H1 (cell line): Measurements from ENCODE around the gene KCNA2. TPM values are rescaled to one million over a fixed set of nuclear protein-coding genes. Genes with fewer than 3 reads are reported as not detected.

Experiments used
- CTCF ChIA-PET: fragments of 300-600 bp; sonication (Branson Sonifier 250); formaldehyde crosslinking; loops from one replicate; lab custom pipeline; 2021; ENCODE audit not compliant: partially characterized antibody; lab: Charles Lee
- POLR2A ChIA-PET: fragments of 300-600 bp; sonication (Branson Sonifier 250); formaldehyde crosslinking; loops from one replicate; lab custom pipeline; 2021; ENCODE audit warnings: inconsistent platforms; ENCODE audit not compliant: partially characterized antibody; lab: Charles Lee
- DNase-seq, 2 experiments: peaks; one replicate each; pipeline versions ENCODE4 v3.0.0 to v3.0.0-alpha.2; 2010 to 2022; ENCODE audit warnings: low spot score in 2 of 2, low read depth in 1 of 2, mixed read lengths in 1 of 2
- FAIRE-seq: peaks from 2 replicates; lab custom pipeline; 2011; peaks lifted over from hg19 to GRCh38; lab: Jason Lieb, UNC
- H2AFZ ChIP-seq: 2 replicates; pipeline ENCODE4 v1.8.1; 2012; ENCODE audit warnings: low read length, inconsistent platforms
- H2AK5ac ChIP-seq: 2 replicates; pipeline ENCODE4 v1.6.1; 2013; ENCODE audit warnings: low read depth, low read length
- H2BK120ac ChIP-seq: replicated peaks from 2 replicates; pipeline ENCODE3; 2013; ENCODE audit warnings: low read depth, low read length, inconsistent platforms
- H2BK12ac ChIP-seq: 2 replicates; pipeline ENCODE4 v1.6.1; 2013; ENCODE audit warnings: low read depth, low read length
- H2BK15ac ChIP-seq: 2 replicates; pipeline ENCODE4 v1.6.1; 2013; ENCODE audit warnings: low read length
- H2BK20ac ChIP-seq: 2 replicates; pipeline ENCODE4 v1.6.1; 2013; ENCODE audit warnings: low read length
- H2BK5ac ChIP-seq: 2 replicates; pipeline ENCODE4 v1.6.1; 2013; ENCODE audit warnings: low read depth, low read length
- H3K14ac ChIP-seq: 2 replicates; pipeline ENCODE4 v1.6.1; 2013; ENCODE audit warnings: inconsistent platforms; ENCODE audit not compliant: insufficient read length
- H3K18ac ChIP-seq: 2 replicates; pipeline ENCODE4 v1.6.1; 2013; ENCODE audit warnings: low read length; ENCODE audit errors: extremely low read depth
- H3K23ac ChIP-seq: 2 replicates; pipeline ENCODE4 v1.6.1; 2013; ENCODE audit warnings: inconsistent platforms; ENCODE audit not compliant: insufficient read length
- H3K23me2 ChIP-seq: 2 replicates; pipeline ENCODE4 v1.6.1; 2013; ENCODE audit warnings: low read depth, low read length
- H3K27ac ChIP-seq: 2 replicates; pipeline ENCODE4 v1.6.1; 2011; ENCODE audit warnings: low read depth, low read length, inconsistent platforms
- H3K27me3 ChIP-seq, 4 experiments: replicated peaks in 1 of 4; 1 replicate in 1 of 4; 2 replicates in 3 of 4; pipeline versions ENCODE4 v1.6.1 to v1.8.1; 2011 to 2013; ENCODE audit warnings: low read length in 3 of 4, mild to moderate bottlenecking in 3 of 4, inconsistent platforms in 2 of 4, mixed read lengths in 2 of 4, moderate library complexity in 1 of 4; ENCODE audit not compliant: control insufficient read depth in 3 of 4, insufficient read depth in 3 of 4; ENCODE audit errors: extremely low read depth in 1 of 4
- H3K36me3 ChIP-seq, 4 experiments: 2 replicates each; pipeline versions ENCODE4 v1.6.1 to v1.8.1; 2011 to 2013; ENCODE audit warnings: mild to moderate bottlenecking in 4 of 4, low read length in 3 of 4, moderate library complexity in 2 of 4, control low read depth in 1 of 4, inconsistent platforms in 1 of 4; ENCODE audit not compliant: insufficient read depth in 4 of 4, control insufficient read depth in 2 of 4
- H3K4ac ChIP-seq: replicated peaks from 2 replicates; pipeline ENCODE3; 2013; ENCODE audit warnings: low read length, low read depth, mixed read lengths, inconsistent platforms; ENCODE audit not compliant: insufficient read length
- H3K4me1 ChIP-seq, 4 experiments: replicated peaks in 1 of 4; 1 replicate in 1 of 4; 2 replicates in 3 of 4; pipeline versions ENCODE4 v1.6.1 to v1.8.1; 2011 to 2013; ENCODE audit warnings: low read length in 3 of 4, inconsistent platforms in 2 of 4, mixed read lengths in 1 of 4; ENCODE audit not compliant: insufficient read depth in 4 of 4, control insufficient read depth in 3 of 4
- H3K4me2 ChIP-seq, 2 experiments: 2 replicates each; pipeline versions ENCODE4 v1.6.1 to v1.8.1; 2011 to 2013; ENCODE audit warnings: low read depth in 2 of 2, low read length in 2 of 2, control low read depth in 1 of 2, inconsistent platforms in 1 of 2, mild to moderate bottlenecking in 1 of 2; ENCODE audit not compliant: insufficient read depth in 1 of 2
- H3K4me3 ChIP-seq, 4 experiments: fragments of 200-600, 300-600 bp in 1 of 4; sonication (generic), shearing (Covaris generic), sonication (Bioruptor Twin) in 1 of 4; 2 replicates each; pipeline versions ENCODE4 v1.5.1 to v1.8.1; 2011 to 2016; ENCODE audit warnings: low read length in 4 of 4, low read depth in 3 of 4, control low read depth in 2 of 4, inconsistent platforms in 2 of 4, mild to moderate bottlenecking in 2 of 4, mixed read lengths in 1 of 4, moderate library complexity in 1 of 4; ENCODE audit not compliant: insufficient read depth in 2 of 4; ENCODE audit errors: extremely low read depth in 1 of 4
- H3K56ac ChIP-seq: replicated peaks from 2 replicates; pipeline ENCODE3; 2013; ENCODE audit warnings: low read depth, mild to moderate bottlenecking, mixed read lengths, low read length, inconsistent platforms; ENCODE audit not compliant: insufficient read length
- H3K79me1 ChIP-seq: 2 replicates; pipeline ENCODE4 v1.6.1; 2013; ENCODE audit warnings: low read depth, low read length, control low read depth
- H3K79me2 ChIP-seq, 2 experiments: 2 replicates each; pipeline versions ENCODE4 v1.6.1 to v1.8.1; 2012 to 2013; ENCODE audit warnings: low read length in 2 of 2, mild to moderate bottlenecking in 2 of 2, inconsistent platforms in 1 of 2; ENCODE audit not compliant: insufficient read depth in 2 of 2, control insufficient read depth in 1 of 2
- H3K9ac ChIP-seq, 4 experiments: replicated peaks in 1 of 4; 1 replicate in 1 of 4; 2 replicates in 3 of 4; pipeline versions ENCODE4 v1.6.1 to v1.8.1; 2011 to 2013; ENCODE audit warnings: low read depth in 3 of 4, low read length in 3 of 4, control low read depth in 2 of 4, mild to moderate bottlenecking in 2 of 4, moderate library complexity in 2 of 4, inconsistent platforms in 1 of 4; ENCODE audit errors: extremely low read depth in 1 of 4
- H3K9me3 ChIP-seq, 2 experiments: 2 replicates each; pipeline versions ENCODE4 v1.6.1 to v1.8.1; 2012 to 2013; ENCODE audit warnings: mild to moderate bottlenecking in 2 of 2, moderate library complexity in 2 of 2, control low read depth in 1 of 2, inconsistent platforms in 1 of 2, low read depth in 1 of 2, low read length in 1 of 2, mixed read lengths in 1 of 2; ENCODE audit not compliant: insufficient read depth in 2 of 2
- H4K20me1 ChIP-seq, 2 experiments: replicated peaks in 1 of 2; 2 replicates each; pipeline versions ENCODE3 to v1.8.1; 2011 to 2013; ENCODE audit warnings: inconsistent platforms in 2 of 2, low read length in 2 of 2, mild to moderate bottlenecking in 1 of 2; ENCODE audit not compliant: insufficient read depth in 2 of 2, control insufficient read depth in 1 of 2
- H4K5ac ChIP-seq: 2 replicates; pipeline ENCODE4 v1.6.1; 2013; ENCODE audit warnings: low read length, low read depth, mixed read lengths, inconsistent platforms; ENCODE audit not compliant: insufficient read length
- H4K8ac ChIP-seq: 2 replicates; pipeline ENCODE4 v1.8.0; 2013; ENCODE audit warnings: mild to moderate bottlenecking, moderate library complexity, low read length, inconsistent platforms; ENCODE audit not compliant: insufficient read depth; ENCODE audit errors: extremely low read depth
- H4K91ac ChIP-seq: replicated peaks from 2 replicates; pipeline ENCODE3; 2013; ENCODE audit warnings: low read length, mixed read lengths, inconsistent platforms; ENCODE audit not compliant: insufficient read length
- HDAC2 ChIP-seq, 2 experiments: fragments of 300-600 bp in 1 of 2; sonication (generic) in 1 of 2; IDR thresholded peaks; 2 replicates each; pipeline ENCODE4 v1.6.1; 2011 to 2012; ENCODE audit warnings: low read depth in 2 of 2, low read length in 2 of 2, mild to moderate bottlenecking in 2 of 2, moderate library complexity in 2 of 2, borderline replicate concordance in 1 of 2, inconsistent platforms in 1 of 2
- MAFK ChIP-seq: IDR thresholded peaks from 2 replicates; pipeline ENCODE4 v1.6.1; 2012; ENCODE audit warnings: low read depth, mild to moderate bottlenecking, improper control_type of control experiment, low read length
- NANOG ChIP-seq: IDR thresholded peaks from 2 replicates; pipeline ENCODE4 v1.6.1; 2011; ENCODE audit warnings: low read length, low read depth, mild to moderate bottlenecking, inconsistent platforms; ENCODE audit not compliant: insufficient read depth, poor library complexity, severe bottlenecking
- SP2 ChIP-seq: IDR thresholded peaks from 2 replicates; pipeline ENCODE4 v1.6.1; 2012; ENCODE audit warnings: mild to moderate bottlenecking, low read length, inconsistent platforms
- TAF1 ChIP-seq: IDR thresholded peaks from 2 replicates; pipeline ENCODE4 v1.6.1; 2011; ENCODE audit warnings: mild to moderate bottlenecking, low read depth, low read length
- WGBS, 2 experiments: shearing (Covaris generic) in 1 of 2; methylation state at CpG; one replicate each; pipeline versions ENCODE4 v1.1.6 to v1.1.7; 2013 to 2015; ENCODE audit warnings: low lambda C conversion rate in 2 of 2, mixed read lengths in 2 of 2, inconsistent platforms in 1 of 2, low coverage in 1 of 2, missing lambda C conversion rate in 1 of 2; ENCODE audit not compliant: insufficient replicate concordance in 2 of 2, insufficient coverage in 1 of 2, insufficient read length in 1 of 2; ENCODE audit errors: extremely low coverage in 1 of 2, missing lambda C conversion rate in 1 of 2; 5-methylcytosine and 5-hydroxymethylcytosine counted together
- polyA plus RNA-seq, 7 experiments: library from polyadenylated mRNA; depleted of rRNA in 3 of 7; stranded (reverse) in 5 of 7; unstranded in 2 of 7; fragments of >200 nt in 5 of 7; fragments of 200-250 nt in 2 of 7; gene quantifications; 1 replicate in 5 of 7; 2 replicates in 1 of 7; 4 replicates in 1 of 7; pipeline versions ENCODE4 v1.2.1 to v1.2.3, GENCODE V29; 2011 to 2013; ENCODE audit warnings: missing spikeins in 2 of 7, mixed read lengths in 2 of 7
- total RNA-seq: library from RNA; stranded (reverse); fragmentation: NEBNext Ultra II Directional; extraction: Animal tissue kit (Norgen Biotek cat#: 25700); gene quantifications from 2 replicates; pipeline ENCODE4 v1.2.1, GENCODE V29; 2021

Gene KCNA2
- total and polyA plus RNA-seq, 2 of the 8 experiments (the other 6 are each of a cell fraction or from before 2014, with no cell fraction given) = 0.26 to 0.78 TPM

- H3K36me3 ChIP-seq = no peaks in the 10 kb centered on the region
- FAIRE-seq = no peak
- H3K23me2 ChIP-seq = no peaks in the 10 kb centered on the region
- POLR2A ChIA-PET = no interaction called here
- no peak overlapping the region for H4K5ac ChIP-seq
- H2AFZ ChIP-seq = no peak overlapping the region
- H4K20me1 ChIP-seq = no peaks in the 10 kb centered on the region
- H3K9ac ChIP-seq = no peak overlapping the region
- H3K18ac ChIP-seq = no peak overlapping the region
- no peak overlapping the region; the same call in 1 of the 2 replicates for H4K8ac ChIP-seq
- no peak overlapping the region for H3K27ac ChIP-seq
- no peak overlapping the region for H2BK20ac ChIP-seq
- DNase-seq = no peak
- no peak overlapping the region for H3K23ac ChIP-seq
- H3K79me1 ChIP-seq = no peaks in the 10 kb centered on the region
- H3K14ac ChIP-seq = no peak overlapping the region
- no peak overlapping the region for H2BK120ac ChIP-seq
- H3K9me3 ChIP-seq = no peaks in the 10 kb centered on the region
- WGBS, 2 experiments = 80% methylated on average over 1 of the region's 1 CpG; no CpG with 5 or more reads in 1 of the 2 experiments
- H3K79me2 ChIP-seq = no peaks in the 10 kb centered on the region
- no peak overlapping the region for H3K4ac ChIP-seq
- H2BK15ac ChIP-seq = no peak overlapping the region
- no peak overlapping the region for H3K56ac ChIP-seq
- no peak overlapping the region for H3K4me3 ChIP-seq
- H2BK12ac ChIP-seq = no peak overlapping the region
- no peak overlapping the region for H4K91ac ChIP-seq
- no peak overlapping the region for H2AK5ac ChIP-seq
- H2BK5ac ChIP-seq = no peak overlapping the region
- no peaks in the 10 kb centered on the region for H3K4me1 ChIP-seq
- CTCF ChIA-PET = interaction anchor here (0.6 to 1.8 kb wide), 5 partner anchors 24 to 401 kb away, joined by 3 to 4 read pairs (median 4); no protein-coding TSS in a partner anchor
- H3K4me2 ChIP-seq = no peak overlapping the region
- H3K27me3 ChIP-seq = peaks cover 0 to 7% (median 1%) of the 10 kb centered on the region in 4 experiments; a peak in 3 of 7 replicates
- TF ChIP-seq NANOG (no peak), TAF1 (no peak), MAFK (no peak), HDAC2 (IDR thresholded peaks at IDR 0.05; ENCODE audit: borderline replicate concordance in 1 of 2, low read depth in 2 of 2, low read length in 2 of 2) (no peak), SP2 (no peak)
These were observed 17.7 kb downstream of the KCNA2 start for GRCh38 chr1:110588486-110588885.
